Activated CD4-positive, alpha-beta T cell treated with anti-CD3 and anti-CD28 coated beads, Interleukin-2, amount 10 ng/mL, durations not matched to agents 24 days and 14 days (primary cell): ENCODE results near the gene PKNOX1. TPM values are rescaled to one million over a fixed set of nuclear protein-coding genes. Genes with fewer than 3 reads are reported as not detected.
"Not testable (repeated sequence)": the region's sequence is repeated elsewhere in the genome, so short reads cannot be mapped to it uniquely, and the experiment has no call there.

Source experiments
- DNase-seq: peaks from one replicate; pipeline ENCODE4 v3.0.0; 2022
- H3K27ac Mint-ChIP-seq: one replicate; pipeline ENCODE4 v1.8.0; 2022; ENCODE audit warnings: mild to moderate bottlenecking, mixed read lengths
- H3K27me3 Mint-ChIP-seq: one replicate; pipeline ENCODE4 v1.8.0; 2022; ENCODE audit warnings: mixed read lengths
- H3K36me3 Mint-ChIP-seq: one replicate; pipeline ENCODE4 v1.8.0; 2022; ENCODE audit warnings: low read depth, mild to moderate bottlenecking, mixed read lengths
- H3K4me1 Mint-ChIP-seq: one replicate; pipeline ENCODE4 v1.8.0; 2021; ENCODE audit warnings: mixed read lengths
- H3K4me3 Mint-ChIP-seq: one replicate; pipeline ENCODE4 v1.8.0; 2022; ENCODE audit warnings: mild to moderate bottlenecking, moderate library complexity, mixed read lengths
- H3K9me3 Mint-ChIP-seq: one replicate; pipeline ENCODE4 v1.8.0; 2021; ENCODE audit warnings: mixed read lengths
- intact Hi-C: fragments of 100-400 bp; cut with micrococcal nuclease; formaldehyde crosslinking; loops from one replicate; pipeline ENCODE4 v1.15.1; 2023
- total RNA-seq: library from RNA; stranded (reverse); gene quantifications from 2 replicates; pipeline ENCODE4 v1.2.3, GENCODE V29; 2022

PKNOX1 gene
- total RNA-seq, 1 donor from 2014 or later: 23.1 TPM

- intact Hi-C loops: no loop called here
Observed at GRCh38 chr21:43025636-43026180, 51.3 kb downstream of the PKNOX1 start.

GRCh38 chr21:43027846-43028731 is 53.7 kb downstream of the PKNOX1 start:
- H3K4me1 Mint-ChIP-seq: no peaks in the 10 kb centered on the region
- H3K4me3 Mint-ChIP-seq: no peak overlapping the region
- DNase-seq: no peak
- no peaks in the 10 kb centered on the region for H3K27me3 Mint-ChIP-seq
- no peak overlapping the region for H3K27ac Mint-ChIP-seq
- peaks cover 24% of the 10 kb centered on the region for H3K36me3 Mint-ChIP-seq
- intact Hi-C loops: no loop called here
- no peaks in the 10 kb centered on the region for H3K9me3 Mint-ChIP-seq

More at GRCh38 chr21:43025636-43026180, 51.3 kb downstream of the PKNOX1 start:
- Mint-ChIP-seq H3K27me3 (no peaks in the 10 kb centered on the region), H3K27ac (no peak overlapping the region), H3K36me3 (peaks cover 22% of the 10 kb centered on the region), H3K9me3 (no peaks in the 10 kb centered on the region), H3K4me3 (no peak overlapping the region), H3K4me1 (no peaks in the 10 kb centered on the region)
- no peak for DNase-seq

- Mint-ChIP-seq H3K36me3 (peaks cover 18% of the 10 kb centered on the region), H3K9me3 (no peaks in the 10 kb centered on the region), H3K4me3 (no peak overlapping the region), H3K27ac (no peak overlapping the region), H3K4me1 (no peaks in the 10 kb centered on the region), H3K27me3 (no peaks in the 10 kb centered on the region)
- intact Hi-C loops: no loop called here
- DNase-seq: no peak
Observed at GRCh38 chr21:43029785-43030184, 55.4 kb downstream of the PKNOX1 start.

- no peak overlapping the region for H3K27ac Mint-ChIP-seq
- H3K4me1 Mint-ChIP-seq: no peaks in the 10 kb centered on the region
- peaks cover 13% of the 10 kb centered on the region for H3K36me3 Mint-ChIP-seq
- H3K27me3 Mint-ChIP-seq: no peaks in the 10 kb centered on the region
- no peak for DNase-seq
- H3K4me3 Mint-ChIP-seq: no peak overlapping the region
- no peaks in the 10 kb centered on the region for H3K9me3 Mint-ChIP-seq
- intact Hi-C loops: no loop called here
Observed at GRCh38 chr21:43031121-43031619, 56.8 kb downstream of the PKNOX1 start.

- Mint-ChIP-seq H3K27me3 (no peaks in the 10 kb centered on the region), H3K4me1 (no peaks in the 10 kb centered on the region), H3K4me3 (no peak overlapping the region), H3K9me3 (no peaks in the 10 kb centered on the region), H3K27ac (no peak overlapping the region), H3K36me3 (peaks cover 10% of the 10 kb centered on the region)
- no peak for DNase-seq
- intact Hi-C loops: no loop called here
Observed at GRCh38 chr21:43034101-43034500, 59.7 kb downstream of the PKNOX1 start.

- no peak for DNase-seq
- no peaks in the 10 kb centered on the region for H3K27me3 Mint-ChIP-seq
- no peaks in the 10 kb centered on the region for H3K9me3 Mint-ChIP-seq
- H3K27ac Mint-ChIP-seq: no peak overlapping the region
- intact Hi-C loops: no loop called here
- H3K4me1 Mint-ChIP-seq: no peaks in the 10 kb centered on the region
- peaks cover 6% of the 10 kb centered on the region for H3K36me3 Mint-ChIP-seq
- H3K4me3 Mint-ChIP-seq: no peak overlapping the region
Observed at GRCh38 chr21:43034826-43035225, 60.5 kb downstream of the PKNOX1 start.

- not testable (repeated sequence) for H3K27me3 Mint-ChIP-seq, H3K4me3 Mint-ChIP-seq, H3K4me1 Mint-ChIP-seq
Observed at GRCh38 chr21:43036889-43037288, 62.5 kb downstream of the PKNOX1 start.

GRCh38 chr21:43037918-43038658 is 63.7 kb downstream of the PKNOX1 start:
- H3K27ac Mint-ChIP-seq, H3K4me3 Mint-ChIP-seq, intact Hi-C loops, H3K9me3 Mint-ChIP-seq, DNase-seq, H3K27me3 Mint-ChIP-seq, H3K4me1 Mint-ChIP-seq, H3K36me3 Mint-ChIP-seq: not testable (repeated sequence)

More at GRCh38 chr21:43036889-43037288, 62.5 kb downstream of the PKNOX1 start:
- H3K36me3 Mint-ChIP-seq, intact Hi-C loops, H3K9me3 Mint-ChIP-seq, H3K27ac Mint-ChIP-seq, DNase-seq: not testable (repeated sequence)

- H3K27ac Mint-ChIP-seq, DNase-seq, H3K4me3 Mint-ChIP-seq, H3K4me1 Mint-ChIP-seq, H3K9me3 Mint-ChIP-seq, H3K36me3 Mint-ChIP-seq, intact Hi-C loops, H3K27me3 Mint-ChIP-seq: not testable (repeated sequence)
Observed at GRCh38 chr21:43038659-43039044, 64.3 kb downstream of the PKNOX1 start.

- H3K27me3 Mint-ChIP-seq, H3K27ac Mint-ChIP-seq, intact Hi-C loops, H3K4me3 Mint-ChIP-seq, H3K9me3 Mint-ChIP-seq, DNase-seq, H3K4me1 Mint-ChIP-seq, H3K36me3 Mint-ChIP-seq: not testable (repeated sequence)
Observed at GRCh38 chr21:43042169-43042568, 67.8 kb downstream of the PKNOX1 start.

- H3K27me3 Mint-ChIP-seq, intact Hi-C loops, DNase-seq, H3K4me1 Mint-ChIP-seq, H3K36me3 Mint-ChIP-seq, H3K9me3 Mint-ChIP-seq, H3K4me3 Mint-ChIP-seq, H3K27ac Mint-ChIP-seq: not testable (repeated sequence)
Observed at GRCh38 chr21:43043291-43043690, 68.9 kb downstream of the PKNOX1 start.

GRCh38 chr21:43044547-43044946 is 70.2 kb downstream of the PKNOX1 start:
- H3K27me3 Mint-ChIP-seq, H3K4me1 Mint-ChIP-seq, H3K9me3 Mint-ChIP-seq, H3K4me3 Mint-ChIP-seq, DNase-seq, H3K27ac Mint-ChIP-seq, H3K36me3 Mint-ChIP-seq, intact Hi-C loops: not testable (repeated sequence)

- DNase-seq, intact Hi-C loops, H3K9me3 Mint-ChIP-seq, H3K36me3 Mint-ChIP-seq, H3K27me3 Mint-ChIP-seq, H3K4me1 Mint-ChIP-seq: not testable (repeated sequence)
- H3K4me3 Mint-ChIP-seq: peak overlapping the region; percentile 34
- H3K27ac Mint-ChIP-seq: peak overlapping the region; percentile 82
Observed at GRCh38 chr21:43045165-43045875, 71.0 kb downstream of the PKNOX1 start.
